Stimulated activated CD8-positive, alpha-beta memory T cell treated with anti-CD3 and anti-CD28 coated beads, Interleukin-7, amount 100 ng/mL, for 48 hours (primary cell): ENCODE results near the gene ARF1.

Experiments used
- DNase-seq, 2 donors: peaks; one replicate each; pipeline ENCODE4 v3.0.0-alpha.2; 2020; ENCODE audit warnings: low read depth in 1 of 2; ENCODE audit errors: extremely low read depth in 1 of 2

The ARF1 gene

GRCh38 chr1:228145463-228146416 lies 63.2 kb downstream of the ARF1 start:
- DNase-seq: no peak

GRCh38 chr1:228146417-228147150 lies 64.1 kb downstream of the ARF1 start:
- DNase-seq: no peak

- no peak for DNase-seq
Observed at GRCh38 chr1:228147151-228147693, 64.7 kb downstream of the ARF1 start.

GRCh38 chr1:228147768-228148167 lies 65.3 kb downstream of the ARF1 start:
- no peak for DNase-seq

- DNase-seq: no peak
Observed at GRCh38 chr1:228148196-228148861, 65.8 kb downstream of the ARF1 start.
